GM19395 (cell line): ENCODE data around the gene MOB3B.

Experiments used
- ATAC-seq: cut with Tn5 transposase; IDR thresholded peaks from one replicate; pipeline ENCODE4 v1.9.1; 2021; ENCODE audit warnings: mild to moderate bottlenecking, moderate library complexity; ENCODE audit not compliant: unreplicated experiment

MOB3B gene

GRCh38 chr9:27542508-27542907 is 12.9 kb upstream of the MOB3B start:
- no peak for ATAC-seq

- ATAC-seq: no peak
Observed at GRCh38 chr9:27541740-27542139, 12.1 kb upstream of the MOB3B start.

DNA sequence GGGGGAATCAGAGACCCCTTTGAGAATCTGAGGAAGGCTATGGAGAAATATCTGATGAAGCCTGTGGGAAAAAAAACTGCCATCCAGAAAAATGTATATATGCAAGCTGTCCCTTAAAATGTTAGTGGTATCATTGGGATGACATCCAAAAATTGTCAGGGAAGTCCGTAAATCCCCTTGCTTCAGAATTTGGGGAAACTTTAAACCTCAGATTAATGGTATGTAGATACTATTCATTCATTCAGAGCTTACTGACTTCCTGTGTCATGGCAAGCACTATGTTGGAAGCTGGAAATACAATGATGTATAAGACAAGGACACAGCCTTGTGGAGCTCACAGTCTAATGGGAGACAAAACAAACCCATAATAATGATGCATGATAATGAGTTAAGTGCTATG is 10.9 kb upstream of the MOB3B start:
- no peak for ATAC-seq

GRCh38 chr9:27539479-27540441 is 10.1 kb upstream of the MOB3B start:
- ATAC-seq: no peak

DNA sequence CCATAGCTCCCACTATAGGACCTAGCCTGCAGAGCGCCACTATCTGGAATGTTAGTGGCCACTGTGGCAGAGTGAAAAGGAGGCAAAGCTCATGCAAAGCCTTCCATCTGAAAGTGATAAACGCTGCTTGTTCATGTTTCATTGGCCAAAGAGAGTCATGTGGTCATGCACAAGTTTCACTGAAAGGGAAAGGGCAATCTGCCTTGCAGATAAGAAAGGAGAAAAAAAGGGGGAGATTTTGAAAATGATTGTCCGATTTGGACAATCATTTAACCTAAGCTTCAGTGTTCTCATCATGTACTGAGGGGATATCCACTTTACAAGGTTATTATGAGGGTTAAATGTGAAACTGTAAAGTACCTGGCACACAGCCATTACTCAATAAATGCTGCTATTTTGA is 9.0 kb upstream of the MOB3B start:
- ATAC-seq: no peak

- ATAC-seq: no peak
Observed at GRCh38 chr9:27537756-27538155, 8.1 kb upstream of the MOB3B start.

DNA sequence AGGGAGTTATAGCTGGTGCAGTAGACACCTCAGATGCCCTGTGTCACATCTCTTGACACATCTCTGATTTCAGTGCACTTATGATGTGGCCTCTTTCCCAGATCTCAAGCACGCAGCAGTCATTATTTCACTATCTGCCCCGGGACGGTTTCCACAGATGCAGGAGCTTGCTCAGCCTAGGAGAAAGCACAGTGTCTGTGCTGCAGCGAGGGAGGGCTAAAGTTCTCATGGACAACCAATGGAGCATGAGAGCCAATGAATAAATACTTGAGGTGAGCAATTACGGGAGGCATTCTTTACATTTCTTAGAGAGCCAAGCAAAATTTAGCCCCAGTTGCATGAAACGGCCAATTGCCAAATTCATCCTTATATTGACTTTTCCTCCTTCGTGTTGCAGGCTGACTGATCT is 7.4 kb upstream of the MOB3B start:
- ATAC-seq: no peak

DNA sequence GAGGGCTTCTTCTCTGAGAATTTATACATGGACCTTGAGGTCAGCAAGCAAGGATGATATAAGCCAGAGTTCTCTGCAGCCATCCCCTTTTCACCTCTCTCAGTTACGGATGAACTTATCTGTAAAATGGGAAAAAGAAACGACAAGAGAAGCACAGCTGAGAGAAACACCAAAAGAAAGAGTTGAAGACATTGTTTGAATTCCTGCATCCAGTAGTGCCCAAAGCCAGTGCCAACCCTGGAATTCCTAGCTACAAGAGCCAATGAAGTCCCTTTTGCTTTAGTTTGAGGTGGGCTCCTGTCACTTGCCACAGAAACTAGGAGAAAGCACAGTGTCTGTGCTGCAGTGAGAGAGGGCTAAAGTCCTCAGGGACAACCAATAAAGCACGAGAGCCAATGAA is 6.6 kb upstream of the MOB3B start:
- no peak for ATAC-seq

- peak; percentile 66 for ATAC-seq
Observed at GRCh38 chr9:27535701-27536118, 6.1 kb upstream of the MOB3B start.

DNA sequence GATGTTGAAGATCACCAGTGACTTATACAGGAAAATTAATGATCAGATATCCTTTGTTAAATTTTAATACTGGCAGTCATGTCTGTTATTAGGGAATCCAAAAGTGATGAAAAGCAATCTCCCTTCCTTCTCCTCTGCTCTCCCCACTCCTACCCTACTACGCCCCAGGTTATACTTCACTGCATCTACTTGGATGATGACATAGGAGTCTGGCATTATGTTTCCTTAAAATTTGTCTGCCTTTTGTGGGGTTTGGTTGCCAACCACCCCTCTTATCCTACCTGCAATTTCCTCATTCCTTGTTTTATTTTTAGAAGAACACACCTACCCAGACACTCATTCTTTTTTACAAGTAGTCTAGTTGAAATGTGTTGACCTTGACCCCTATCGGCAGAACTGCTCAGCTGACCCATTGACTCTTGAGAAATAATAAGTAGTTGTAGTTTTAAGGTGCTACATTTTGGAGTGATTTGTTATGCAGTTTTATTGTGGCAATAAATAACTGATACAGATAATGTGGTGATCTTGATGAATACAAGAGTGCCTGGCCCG is 5.1 kb upstream of the MOB3B start:
- ATAC-seq: no peak

- no peak for ATAC-seq
Observed at GRCh38 chr9:27534131-27534530, 4.5 kb upstream of the MOB3B start.

- no peak for ATAC-seq
Observed at GRCh38 chr9:27533311-27533710, 3.7 kb upstream of the MOB3B start.

DNA sequence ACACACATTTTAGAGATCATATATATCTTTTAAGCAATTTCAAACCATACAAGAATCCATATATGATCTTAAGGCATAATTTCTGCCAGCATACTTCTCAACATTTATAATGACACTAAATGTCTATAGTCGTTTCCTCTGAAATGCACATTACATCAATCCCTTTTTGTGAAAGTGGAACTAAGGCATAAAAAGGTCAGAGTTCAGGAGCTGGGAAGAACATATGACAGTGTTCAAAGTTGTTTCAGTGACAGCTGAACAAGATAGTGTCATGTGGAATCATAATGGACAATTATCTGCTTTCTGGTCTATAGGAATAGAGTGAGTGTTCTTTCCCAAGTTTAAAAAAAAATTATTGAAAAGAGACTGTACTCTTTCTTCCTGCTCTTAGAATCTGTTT is 2.4 kb upstream of the MOB3B start:
- no peak for ATAC-seq

DNA sequence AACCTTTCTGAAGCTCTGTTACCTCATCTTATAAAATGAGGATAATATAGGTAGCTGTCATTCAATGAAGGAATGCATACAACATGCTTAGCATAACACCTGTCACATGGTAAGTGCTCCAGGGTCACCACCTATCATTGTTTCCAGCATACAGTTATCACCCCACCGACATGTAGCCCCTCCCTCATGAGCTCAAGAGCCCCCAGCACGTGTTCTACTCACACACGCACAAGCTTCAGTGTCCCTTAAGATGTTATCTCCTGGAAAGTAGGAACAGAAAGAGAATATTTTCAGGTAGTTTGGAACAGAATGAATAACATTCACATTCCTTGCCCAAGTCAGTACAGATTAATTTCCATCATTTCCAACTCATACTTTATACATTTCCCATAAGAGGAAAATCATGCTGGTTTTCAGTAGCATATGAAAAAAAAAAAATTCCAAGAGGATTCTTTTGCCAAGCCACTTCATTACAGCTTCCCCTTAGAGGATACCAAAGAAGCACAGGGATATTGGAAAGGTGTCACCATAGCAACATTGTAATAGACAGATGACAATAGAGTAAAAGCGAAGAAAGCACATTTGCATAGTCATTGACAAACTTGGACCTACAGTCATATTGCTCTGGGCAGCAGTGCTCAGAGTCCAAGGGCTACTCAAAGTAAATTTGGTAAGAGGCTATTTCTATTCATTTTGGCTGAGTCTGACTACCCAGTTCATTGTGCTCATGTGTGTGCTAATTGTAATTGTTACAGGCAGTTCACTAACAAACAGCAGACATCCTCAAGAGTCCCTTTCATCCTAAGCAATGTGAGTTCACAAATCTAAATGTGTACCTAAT is 1.5 kb upstream of the MOB3B start:
- no peak for ATAC-seq

GRCh38 chr9:27528886-27529315 is 713 bp downstream of the MOB3B start:
- ATAC-seq: peak; percentile 50

GRCh38 chr9:27528076-27528885 is 1.3 kb downstream of the MOB3B start:
- ATAC-seq: peak; percentile 60

- ATAC-seq: no peak
Observed at GRCh38 chr9:27527702-27528075, 1.9 kb downstream of the MOB3B start.

DNA sequence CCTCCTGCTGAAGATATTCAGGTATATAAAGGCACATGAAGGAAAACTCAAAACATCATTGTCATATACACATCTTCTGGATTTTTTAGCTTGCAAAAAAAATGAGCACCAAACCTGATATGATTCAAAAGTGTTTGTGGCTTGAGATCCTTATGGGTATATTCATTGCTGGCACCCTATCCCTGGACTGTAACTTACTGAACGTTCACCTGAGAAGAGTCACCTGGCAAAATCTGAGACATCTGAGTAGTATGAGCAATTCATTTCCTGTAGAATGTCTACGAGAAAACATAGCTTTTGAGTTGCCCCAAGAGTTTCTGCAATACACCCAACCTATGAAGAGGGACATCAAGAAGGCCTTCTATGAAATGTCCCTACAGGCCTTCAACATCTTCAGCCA is 5.4 kb downstream of the MOB3B start, which contains the start of gene IFNK:
Gene IFNK (plus strand): TSS at position 55 of the 400 bp plus-strand sequence. CDS start 47 bp downstream, at position 102.
- no peak for ATAC-seq

GRCh38 chr9:27523141-27523540 is 6.5 kb downstream of the MOB3B start:
- ATAC-seq: no peak

DNA sequence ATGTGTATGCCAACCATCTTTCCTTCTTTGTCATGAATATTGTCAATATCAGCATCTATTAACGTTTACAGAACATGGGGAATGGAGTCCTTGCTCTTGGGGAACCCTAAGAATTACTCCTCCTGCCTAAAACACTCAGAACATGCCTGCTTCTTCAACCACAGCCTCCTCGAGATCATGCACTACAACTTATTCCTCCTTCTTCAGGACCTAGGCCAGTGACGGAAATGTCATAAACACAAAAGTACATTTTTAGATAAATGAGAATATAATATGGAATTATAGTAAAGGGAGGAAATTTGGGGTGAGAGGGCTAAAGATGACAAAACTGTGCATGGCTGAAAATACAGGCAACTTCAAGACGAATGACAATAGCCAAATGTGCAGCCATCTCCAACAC is 8.6 kb downstream of the MOB3B start:
- no peak for ATAC-seq
